GM19043 (cell line): ENCODE results near the gene ZFTA.
"Not testable (repeated sequence)": the region's sequence is repeated elsewhere in the genome, so short reads cannot be mapped to it uniquely, and the experiment has no call there.

Experiments
- ATAC-seq: cut with Tn5 transposase; IDR thresholded peaks from one replicate; pipeline ENCODE4 v1.9.1; 2021; ENCODE audit warnings: low read depth; ENCODE audit not compliant: unreplicated experiment

ZFTA gene

DNA sequence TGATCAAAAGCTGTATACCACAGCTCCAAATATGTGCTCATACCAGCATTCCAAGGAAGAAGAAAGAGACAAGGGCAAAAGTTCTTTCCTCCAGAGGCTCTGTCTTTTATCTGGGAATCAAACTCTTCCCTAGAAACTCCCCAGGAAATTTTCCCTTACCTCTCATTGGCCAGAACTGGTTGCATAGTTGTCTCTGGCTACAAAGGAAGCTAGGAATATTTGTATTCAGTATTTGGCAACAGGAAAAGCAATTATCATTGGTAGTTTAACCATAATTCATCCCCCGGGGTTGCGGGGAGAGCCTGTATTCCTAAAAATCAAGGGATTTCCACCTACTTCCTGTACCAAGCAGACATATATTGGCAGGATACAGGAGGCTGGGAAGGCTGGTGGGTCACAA is 10.5 kb upstream of the ZFTA start:
- no peak for ATAC-seq

DNA sequence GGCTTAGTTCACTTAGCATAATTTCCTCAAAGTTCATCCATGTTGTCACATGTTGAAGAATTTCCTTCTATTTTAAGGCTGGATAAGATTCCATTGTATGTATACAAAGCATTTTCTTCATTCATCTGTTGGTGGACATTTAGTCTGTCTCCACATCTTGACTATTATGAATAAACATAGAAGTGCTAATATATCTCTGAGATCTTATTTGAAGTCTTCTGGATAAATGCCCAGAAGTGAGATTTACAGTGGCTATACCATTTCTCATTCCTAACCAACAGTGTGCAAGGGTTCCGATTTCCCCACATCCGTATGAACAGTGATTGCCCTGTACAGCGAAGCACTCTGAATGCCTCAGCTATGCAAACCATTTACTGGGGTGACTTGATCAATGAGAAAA is 6.6 kb upstream of the ZFTA start:
- no peak for ATAC-seq

DNA sequence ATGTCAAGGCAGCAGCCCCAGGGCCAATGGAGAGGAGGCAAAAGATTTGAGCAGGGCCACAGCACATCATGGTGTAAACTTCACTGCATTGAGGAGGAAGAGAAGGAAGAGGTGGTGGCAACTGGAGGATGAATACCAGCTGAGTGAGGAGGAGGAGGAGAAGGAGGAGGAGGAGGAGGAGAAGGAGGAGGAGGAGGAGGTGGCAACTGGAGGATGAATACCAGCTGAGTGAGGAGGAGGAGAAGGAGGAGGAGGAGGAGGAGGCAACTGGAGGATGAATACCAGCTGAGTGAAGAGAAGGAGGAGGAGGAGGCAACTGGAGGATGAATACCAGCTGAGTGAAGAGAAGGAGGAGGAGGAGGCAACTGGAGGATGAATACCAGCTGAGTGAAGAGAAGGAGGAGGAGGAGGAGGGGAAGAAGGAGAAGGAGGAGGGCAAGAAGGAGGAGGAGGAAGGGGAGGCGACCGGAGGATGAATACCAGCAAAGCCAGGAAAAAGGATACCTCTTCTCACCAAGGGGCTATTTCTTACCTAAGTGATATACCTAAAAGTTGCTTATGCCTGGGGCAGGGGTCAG is 3.3 kb upstream of the ZFTA start:
- ATAC-seq: not testable (repeated sequence)

DNA sequence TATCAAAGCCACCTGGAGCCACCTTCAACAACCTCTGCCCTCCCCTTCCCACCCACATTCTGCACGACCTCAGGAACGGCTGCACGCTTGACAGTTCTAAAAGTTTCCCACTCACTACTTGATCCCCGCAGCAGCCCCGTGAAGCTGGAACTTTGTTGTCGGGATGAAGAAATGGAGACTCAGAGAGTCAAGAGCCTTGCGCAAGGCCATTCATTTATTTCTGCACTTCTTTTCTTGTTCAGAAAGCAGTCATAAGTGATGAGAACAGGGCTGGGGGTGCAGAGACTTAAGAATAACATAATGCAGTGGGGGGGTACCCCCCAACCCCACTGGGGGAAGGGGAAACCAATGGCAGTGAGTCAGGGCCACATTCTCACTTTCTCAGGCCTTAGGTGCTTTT is 2.2 kb upstream of the ZFTA start:
- no peak for ATAC-seq

DNA sequence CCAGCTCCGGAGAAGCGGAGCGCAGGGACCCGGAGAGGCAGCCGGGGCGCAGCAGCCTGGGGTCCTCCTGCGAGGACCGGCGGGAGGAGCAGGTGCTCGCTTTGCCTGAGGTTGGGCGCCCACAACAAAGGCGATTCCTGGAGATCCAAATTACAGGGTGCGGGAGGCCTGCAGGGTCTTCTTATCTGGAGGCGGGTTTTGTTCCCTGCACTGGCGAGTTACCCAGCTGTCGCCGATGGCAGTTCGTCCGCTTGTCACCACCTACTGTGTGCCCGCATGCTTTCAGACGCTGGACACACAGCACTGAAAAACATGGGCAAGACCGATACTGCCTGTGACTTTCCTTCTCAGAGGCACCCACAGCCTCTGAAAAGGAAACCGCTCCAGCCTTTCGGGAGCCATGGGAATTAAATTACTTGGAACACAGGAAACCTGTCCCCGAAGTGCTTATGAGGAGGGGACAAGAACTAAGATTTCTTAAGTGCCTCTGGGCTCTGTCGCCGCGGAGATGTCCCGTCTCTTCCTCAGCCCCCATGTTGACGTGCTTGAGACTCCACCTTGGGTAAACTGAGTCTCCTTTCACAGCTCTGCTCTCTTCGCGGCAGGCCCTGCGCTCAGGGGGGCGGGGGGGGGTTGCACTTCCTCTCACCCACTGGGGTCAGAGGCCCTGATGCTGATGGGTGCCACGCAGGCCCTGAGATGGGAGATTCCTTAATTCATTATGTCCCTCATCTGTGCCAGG is 1.3 kb upstream of the ZFTA start:
- no peak for ATAC-seq

DNA sequence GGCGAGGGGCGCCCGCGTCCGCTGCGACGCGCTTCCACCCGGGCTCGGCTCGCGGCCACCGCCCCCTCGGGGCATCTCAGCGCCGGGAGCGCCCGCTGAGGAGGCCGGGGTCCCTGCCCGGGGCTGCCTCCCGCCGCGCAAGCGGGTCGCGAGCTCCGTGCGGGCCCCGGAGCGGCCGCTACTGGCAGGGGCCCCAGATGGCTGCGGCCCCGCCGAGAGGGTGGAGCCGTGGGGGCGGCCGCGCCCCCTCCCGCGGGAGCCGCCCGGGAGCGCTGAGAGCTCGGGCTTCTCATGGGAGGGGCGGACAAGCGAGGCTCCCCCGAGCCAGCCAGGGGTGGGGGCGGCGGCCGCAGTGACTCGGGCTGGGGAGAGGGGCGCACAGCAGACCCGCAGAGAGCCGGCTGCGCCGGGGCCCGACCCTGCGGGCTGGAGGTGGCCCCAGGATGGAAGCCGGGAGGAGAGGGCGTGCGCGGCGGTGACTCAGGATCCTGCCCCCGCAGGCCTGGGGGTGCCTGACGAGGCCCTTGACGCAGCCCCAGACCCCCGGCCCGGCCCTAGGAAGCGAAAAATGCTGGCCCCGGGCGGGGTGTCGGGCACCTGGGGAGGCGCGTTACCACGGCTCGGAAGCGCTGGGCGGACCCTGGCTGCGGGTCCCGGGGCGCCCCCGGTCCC is 603 bp upstream of the ZFTA start:
- no peak for ATAC-seq

DNA sequence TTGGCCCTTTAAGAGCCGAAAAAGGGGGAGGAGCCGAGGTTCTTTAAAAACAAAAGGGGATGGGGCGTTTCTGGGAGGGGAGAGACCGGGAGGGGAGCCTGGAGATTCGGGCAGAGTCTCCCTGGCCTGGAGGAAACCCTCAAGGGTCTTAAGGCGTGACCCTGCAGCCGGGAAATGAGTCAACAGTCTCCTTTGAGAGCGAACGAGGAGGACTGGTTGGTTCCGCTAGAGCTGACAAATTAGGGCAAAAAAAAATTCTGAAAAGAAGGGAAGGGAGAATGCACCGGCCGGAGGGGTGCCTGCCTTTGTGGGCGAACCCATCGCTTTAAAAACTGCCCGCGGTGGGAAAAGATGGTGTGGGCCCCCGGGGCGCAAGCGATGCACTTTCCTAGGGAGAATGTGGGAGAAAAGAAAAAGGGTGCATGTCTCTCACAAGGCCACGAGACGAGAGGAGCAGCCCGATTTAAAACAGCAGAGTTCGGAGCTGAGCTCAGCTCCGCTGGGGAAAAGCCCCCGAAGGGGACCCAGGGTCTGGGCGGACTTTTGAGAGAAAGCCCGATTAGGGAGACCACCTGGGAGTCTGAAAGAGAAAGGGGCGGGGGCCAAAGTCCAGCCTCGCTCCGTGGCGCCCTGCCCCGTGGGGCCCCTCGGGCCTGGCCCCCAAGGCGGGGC is 874 bp downstream of the ZFTA start:
- ATAC-seq: no peak

DNA sequence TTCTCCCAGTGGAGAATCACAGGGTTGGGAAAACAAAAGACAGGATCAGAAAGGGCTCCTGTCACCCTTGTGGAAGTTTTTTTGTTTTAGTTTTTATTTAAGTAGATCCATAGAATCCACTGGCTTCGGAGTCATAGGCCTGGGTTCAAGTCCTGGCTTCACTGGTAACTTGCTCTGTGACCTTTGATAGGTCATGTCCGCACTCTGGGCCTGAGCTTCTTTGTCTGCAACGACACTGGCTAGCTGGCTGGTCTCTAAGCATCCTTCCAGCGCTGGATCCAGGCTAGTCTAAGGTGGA is 1.4 kb downstream of the ZFTA start:
- no peak for ATAC-seq

DNA sequence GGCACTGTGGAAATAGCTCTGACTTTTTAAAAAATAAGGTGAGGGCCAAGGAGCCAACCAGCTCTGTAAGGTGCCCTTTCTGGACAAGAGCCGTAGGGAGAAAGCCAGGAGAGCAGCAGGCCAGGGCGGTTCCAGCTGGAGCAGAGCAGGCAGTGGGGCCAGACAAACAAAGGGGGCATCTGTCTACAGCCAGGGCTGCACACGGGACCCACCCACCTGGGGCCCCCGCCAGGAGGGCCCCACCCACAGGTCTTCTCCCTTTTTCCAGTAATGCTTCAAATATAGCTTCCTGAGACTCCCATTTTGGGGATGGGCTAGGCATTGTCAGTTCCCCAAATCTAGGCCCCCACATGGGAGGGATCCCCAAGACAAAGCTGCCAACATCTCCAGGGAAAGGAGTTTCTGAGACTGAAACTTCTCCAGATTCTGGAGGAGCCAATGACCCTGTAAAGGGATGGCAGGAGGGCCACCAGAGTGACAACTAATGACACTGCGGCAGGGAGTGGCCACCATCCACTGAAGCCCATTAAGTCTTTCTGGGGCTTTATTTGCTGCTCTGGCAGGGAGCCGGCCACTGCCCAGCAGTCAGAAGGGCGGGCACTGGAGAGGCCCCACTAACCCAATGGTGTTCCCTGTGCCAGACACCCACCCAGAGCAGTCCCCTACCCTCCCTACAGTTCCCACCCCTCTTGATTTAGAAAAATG is 1.9 kb downstream of the ZFTA start:
- ATAC-seq: no peak

DNA sequence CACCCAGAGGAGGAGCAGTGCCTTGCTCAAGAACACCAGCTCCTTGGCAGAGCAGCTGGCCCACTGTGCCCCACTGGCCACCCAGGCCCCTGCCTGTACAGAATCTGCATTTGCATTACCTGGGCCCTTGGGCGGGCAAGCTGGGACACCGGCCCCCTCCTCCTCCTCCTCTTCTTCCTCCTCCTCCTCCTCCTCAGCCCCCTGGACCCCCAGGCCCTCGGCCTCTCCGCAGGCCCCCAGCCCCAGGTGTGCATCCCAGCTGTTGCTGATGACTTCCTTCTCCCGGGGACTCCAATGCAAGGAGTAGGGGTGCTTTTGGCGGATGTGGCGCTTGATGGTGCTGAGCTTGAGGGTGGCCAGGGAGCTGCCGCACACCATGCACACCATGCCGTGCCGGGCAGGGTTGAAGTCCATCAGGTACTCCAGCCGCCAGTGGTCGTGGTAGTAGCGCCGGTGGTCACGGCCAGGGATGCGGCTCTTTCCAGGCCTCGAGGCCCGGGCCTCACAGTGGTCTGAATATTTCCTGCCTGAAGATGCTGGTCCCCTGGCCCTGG is 2.8 kb downstream of the ZFTA start:
- ATAC-seq: no peak

DNA sequence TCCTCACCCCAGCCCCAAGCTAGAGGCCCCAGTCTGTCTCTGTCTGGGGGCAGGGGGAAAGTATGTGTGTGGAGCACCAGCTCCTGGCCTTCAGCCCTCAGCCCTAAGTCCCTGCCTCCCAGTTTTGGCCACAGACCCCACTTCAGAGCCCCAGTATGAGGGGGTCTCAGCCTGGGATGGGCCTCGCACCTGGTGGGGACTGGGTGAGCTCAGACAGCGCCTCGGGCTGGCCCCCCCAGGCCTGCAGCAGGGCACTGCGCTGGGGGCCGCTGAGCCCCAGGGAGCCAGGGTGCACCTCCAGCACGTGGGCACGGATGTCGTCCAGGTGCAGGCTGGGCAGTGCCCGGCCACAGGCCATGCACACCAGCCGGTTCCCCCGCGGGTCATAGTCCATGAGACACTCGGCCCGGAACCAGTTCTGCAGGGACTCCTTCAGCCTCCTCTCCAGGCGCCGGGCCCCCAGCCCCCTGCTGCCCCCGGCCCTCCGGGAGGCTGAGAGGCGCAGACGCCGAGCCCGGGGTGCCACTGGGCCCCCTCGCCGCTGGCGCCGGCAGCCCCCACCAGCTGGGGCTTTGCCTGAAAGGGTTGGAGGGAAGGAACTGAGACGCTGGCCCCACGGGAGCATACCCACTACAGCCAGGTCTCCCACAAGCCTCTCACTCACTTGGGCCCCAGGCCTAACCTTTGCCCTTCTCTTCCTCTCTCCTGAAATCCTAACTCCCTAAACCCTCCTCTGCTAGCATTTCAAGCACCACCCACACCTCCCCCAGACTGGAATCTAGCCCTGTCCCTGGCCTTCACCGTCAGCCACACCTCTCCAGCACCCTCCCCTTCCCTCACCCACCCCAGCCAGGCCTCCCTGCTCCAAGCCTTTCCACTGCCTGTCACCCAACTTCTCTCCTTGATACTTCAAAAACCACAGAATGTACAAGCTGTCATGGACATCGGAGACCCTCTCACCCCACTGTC is 3.6 kb downstream of the ZFTA start:
- ATAC-seq: no peak

DNA sequence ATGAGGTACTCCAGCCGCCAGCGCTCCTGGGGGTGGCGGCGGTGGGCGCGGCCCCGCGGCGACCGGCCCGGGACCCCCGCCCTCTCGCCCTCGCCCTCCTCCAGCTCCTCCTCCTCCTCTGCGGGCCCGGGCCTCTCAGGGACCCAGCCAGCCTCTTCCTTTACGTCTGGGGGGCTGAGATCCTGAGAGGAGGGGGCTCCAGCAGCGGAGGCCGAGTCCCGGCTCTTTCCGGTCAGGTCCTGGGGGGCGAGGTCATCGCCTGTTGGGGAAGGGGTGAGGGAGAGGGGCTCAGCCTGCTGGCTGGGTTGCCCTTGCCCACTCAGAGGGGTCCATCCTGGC is 4.3 kb downstream of the ZFTA start:
- no peak for ATAC-seq

DNA sequence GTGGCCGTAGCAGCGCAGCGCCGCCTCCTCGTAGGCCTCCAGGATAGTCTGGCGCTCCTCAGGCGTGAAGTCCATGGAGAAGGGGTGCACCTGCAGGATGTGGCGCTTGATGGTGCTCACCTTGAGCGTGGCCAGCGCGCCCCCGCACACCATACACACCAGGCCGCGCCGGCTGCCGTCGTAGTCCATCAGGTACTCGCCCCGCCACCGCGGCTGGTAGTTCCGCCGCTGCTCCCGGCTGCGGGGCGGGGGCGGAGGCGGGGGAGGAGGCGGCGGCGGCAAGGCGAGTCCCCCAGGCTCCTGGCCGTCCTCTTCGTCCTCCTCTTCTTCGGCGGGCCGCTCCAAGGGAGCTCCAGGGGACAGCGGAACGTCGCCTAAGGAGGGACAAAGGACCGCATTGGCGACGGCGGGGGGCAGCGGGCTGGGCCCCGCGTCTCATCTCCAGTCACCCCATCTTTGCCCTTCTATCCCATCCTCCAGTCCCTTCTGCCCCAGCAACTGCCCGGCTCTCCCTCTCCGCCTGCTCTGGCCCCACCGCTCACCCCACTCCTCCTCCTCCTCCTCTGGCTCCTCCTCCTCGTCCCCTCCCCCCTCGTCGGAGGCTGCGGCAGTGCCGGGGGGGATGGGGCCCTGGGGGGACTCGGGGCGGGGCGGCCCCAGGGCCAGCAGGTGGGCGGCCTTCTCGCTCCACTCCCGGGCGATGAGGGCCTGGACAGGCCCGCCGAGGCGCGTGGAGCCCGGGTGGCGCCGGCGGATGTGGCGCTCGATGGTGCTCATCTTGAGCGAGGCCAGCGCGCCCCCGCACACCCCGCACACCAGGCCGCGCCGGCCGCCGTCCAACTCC is 4.9 kb downstream of the ZFTA start:
- no peak for ATAC-seq

DNA sequence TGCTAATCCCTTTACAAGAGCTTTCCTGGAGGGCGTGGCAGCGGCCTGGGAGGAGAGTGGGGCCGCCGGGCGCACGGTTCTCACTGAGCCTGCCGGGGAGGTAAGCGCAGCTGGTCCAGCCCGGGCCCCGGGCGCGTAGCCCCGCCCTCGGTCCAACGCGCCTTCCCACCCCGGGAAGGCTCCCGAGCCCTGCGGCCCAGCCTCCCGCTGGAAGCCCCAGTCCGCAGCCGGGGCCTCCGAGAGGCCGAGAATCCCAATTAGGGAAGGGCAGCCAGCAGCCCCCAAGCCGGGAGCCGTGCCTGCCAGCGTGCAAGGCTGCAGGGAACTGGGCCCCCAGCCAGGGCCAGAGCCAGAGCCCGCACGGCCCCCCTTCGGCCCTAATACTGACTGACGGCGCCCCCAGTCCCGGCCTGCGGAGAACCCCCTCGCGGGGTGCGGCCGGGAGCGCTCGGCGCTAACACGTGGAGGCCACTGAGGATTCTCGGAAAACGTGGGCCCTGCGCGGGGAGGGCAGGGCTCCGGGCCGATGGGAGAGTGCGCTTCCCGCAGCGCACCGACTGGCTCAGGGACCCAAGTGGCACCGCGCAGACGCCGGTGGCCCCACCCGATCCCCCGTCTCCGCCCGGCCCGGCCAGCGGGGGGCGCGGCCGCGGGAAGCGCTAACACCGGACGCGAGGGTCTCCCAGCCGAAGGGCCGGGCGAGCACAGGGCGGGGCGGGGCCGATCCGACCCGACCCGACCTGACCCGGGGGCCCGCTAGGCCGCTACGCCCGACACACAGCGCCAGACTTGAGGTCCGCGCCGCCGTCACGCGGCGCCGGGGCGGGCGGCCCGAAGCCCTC is 5.7 kb downstream of the ZFTA start:
- no peak for ATAC-seq

DNA sequence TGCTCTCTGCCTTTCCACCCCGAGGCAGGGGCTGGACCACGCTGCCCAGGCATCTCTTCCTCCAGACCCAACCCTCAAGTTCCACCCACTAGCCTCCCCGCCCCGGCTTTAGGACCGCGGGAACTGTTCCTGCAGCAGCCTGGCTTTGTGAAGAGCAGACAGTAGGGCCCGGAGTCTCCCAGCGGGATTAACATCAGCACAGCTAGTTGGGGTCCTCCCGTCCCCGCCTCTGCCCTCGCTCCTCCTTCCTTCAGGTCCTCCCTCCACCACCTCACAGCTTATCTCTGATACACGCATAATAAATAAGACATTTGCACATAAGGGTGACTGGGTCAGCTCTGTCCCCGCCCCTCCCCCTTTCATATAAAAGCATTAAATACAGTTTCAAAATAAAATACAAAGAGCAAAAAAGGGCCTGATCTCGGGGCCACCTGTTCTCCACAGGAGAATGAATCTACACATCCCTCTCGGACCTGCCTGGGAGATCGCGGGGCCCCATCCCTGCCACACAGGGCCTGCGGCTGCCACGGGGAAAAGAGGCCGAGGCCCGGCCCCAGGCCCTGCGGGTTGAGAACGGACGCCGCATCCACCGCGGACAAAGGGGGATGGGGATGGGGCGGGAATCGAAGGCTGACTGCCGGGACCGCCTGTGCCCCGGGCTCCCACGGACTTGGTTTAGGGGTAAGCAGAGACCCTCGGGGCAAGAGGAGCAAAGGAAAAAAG is 6.5 kb downstream of the ZFTA start:
- ATAC-seq: no peak

DNA sequence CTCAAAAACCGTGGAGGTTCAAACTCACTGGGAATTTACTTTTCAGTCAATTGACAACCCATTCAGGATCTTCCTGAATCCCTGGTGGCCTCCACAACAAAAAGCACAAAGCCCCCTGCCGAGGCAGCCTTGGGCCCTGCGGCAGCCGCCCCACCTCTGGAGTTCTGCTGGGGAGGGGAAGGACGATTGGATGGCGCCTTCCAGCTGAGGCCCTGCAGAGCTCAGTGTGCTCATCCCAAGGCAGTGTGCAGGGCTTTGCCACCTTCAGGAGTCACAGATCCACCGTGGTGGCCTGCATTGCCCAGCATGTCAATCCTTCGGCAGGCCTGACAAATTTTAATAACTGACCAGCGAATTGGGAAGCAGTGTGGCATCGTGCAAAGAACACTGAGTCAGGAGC is 7.4 kb downstream of the ZFTA start:
- no peak for ATAC-seq

DNA sequence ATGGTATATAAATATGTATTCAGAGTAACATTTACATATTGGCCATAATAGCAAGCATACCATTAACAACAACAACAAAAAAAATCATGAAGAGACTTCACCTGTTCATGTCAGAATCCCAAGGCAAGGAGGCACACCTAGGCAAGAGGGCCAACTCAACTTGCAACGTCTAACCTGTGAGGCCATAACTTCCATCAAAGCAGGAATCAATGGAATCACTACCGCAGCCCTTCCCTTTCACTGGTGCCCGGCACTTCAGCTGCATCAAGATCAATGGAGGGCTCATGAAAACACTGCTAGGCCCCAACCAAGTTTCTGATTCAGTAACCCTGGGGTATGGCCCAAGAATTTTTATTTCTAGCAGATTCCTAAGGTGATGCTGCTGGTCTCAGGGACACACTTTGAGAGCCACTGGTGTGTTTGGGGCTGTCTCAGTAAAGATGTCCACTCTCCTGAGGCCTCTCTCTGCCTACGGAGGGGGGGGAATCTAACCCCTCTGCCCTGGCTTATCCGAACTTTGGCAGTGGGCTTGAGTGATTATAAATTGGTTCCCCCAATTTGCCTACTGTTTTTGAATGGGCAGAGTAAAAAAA is 8.0 kb downstream of the ZFTA start:
- ATAC-seq: no peak
